HG03520 (cell line): Measurements from ENCODE around the gene AGAP1.

Experiments used
- ATAC-seq: cut with Tn5 transposase; IDR thresholded peaks from one replicate; pipeline ENCODE4 v1.9.1; 2021; ENCODE audit warnings: mild to moderate bottlenecking, moderate library complexity; ENCODE audit not compliant: unreplicated experiment

The AGAP1 gene

DNA sequence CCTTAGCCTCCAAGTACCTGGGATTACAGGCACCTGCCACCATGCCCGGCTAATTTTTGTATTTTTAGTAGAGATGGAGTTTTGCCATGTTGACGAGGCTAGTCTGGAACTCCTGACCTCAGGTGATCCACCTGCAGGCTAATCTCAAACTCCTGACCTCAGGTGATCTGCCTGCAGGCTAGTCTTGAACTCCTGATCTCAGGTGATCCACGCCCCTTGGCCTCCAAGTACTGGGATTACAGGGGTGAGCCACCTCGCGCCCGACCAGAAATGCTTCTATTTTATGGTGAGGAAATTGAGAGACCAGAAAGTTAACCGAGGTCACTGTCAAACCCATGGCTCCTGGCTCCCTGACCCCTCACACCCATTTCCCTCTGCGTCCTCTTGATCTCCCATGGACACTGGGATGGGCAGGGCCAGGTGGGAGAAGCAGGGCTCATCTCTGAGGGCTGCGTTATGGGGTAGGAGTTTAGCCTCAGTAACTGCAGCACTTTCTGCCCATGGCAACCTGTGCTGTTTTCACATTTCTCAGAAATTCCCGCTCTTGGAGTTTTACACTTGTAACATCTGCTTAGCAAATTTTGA is 210.0 kb downstream of the AGAP1 start:
- no peak for ATAC-seq

DNA sequence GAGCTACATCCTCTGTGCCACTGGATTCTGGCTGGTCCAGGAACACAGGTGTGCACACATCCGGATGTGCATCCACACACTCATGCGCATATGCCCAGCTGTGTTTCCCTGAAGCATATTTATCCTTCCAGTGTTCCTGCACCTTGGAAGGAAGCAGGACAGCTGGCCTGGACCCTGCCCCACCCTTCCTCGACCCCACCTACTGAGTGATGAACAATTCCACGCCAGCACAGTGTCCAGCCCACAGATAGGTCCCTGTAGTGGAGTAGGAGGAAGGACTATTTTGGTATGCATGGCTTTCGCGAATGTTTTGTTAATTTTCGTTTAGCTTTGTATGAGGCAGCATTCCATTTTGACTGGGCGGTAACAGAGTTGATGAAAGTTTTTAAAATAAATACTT is 211.5 kb downstream of the AGAP1 start:
- no peak for ATAC-seq

DNA sequence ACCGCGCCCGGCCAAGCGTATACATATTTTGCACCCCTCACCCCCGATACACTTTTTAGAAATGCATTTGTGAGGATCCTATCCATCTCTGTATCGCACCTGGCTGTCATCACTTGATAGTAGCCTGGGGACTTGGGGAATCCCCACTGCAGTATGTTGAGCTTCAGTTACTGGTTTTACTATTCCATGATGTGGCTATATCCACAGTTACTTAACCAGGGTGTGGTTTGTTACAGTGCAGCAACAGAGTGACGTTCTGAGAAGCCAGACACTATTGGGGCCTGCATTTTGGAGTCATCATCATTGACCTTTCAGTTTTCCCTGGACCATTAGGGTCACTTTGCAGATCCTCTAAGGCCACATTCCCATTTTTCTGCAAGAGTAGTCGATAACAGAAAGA is 212.7 kb downstream of the AGAP1 start:
- no peak for ATAC-seq

DNA sequence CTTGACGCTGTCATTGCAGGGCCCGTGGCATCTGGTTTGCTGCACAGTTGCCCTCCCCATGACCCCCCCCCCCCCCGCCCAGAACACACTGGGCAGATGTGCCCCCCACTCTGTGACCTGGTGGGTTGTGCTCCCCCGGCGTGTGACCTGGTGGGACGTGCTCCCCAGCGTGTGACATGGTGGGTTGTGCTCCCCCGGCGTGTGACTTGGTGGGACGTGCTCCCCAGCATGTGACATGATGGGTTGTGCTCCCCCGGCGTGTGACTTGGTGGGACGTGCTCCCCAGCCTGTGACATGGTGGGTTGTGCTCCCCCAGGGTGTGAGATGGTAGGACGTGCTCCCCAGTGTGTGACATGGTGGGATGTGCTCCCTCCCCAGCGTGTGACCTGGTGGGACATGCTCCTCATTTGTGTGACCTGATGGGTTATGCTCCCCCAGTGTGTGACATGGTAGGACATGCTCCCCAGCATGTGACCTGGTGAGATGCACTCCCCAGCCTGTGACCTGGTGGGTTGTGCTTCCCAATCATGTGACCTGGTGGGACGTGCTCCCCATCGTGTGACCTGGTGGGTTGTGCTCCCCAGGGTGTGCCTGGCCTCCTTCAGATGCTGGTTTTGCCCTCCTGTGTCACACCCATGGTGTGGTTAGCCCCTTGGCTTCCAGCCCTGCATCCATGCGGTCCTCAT is 213.7 kb downstream of the AGAP1 start:
- ATAC-seq: no peak

DNA sequence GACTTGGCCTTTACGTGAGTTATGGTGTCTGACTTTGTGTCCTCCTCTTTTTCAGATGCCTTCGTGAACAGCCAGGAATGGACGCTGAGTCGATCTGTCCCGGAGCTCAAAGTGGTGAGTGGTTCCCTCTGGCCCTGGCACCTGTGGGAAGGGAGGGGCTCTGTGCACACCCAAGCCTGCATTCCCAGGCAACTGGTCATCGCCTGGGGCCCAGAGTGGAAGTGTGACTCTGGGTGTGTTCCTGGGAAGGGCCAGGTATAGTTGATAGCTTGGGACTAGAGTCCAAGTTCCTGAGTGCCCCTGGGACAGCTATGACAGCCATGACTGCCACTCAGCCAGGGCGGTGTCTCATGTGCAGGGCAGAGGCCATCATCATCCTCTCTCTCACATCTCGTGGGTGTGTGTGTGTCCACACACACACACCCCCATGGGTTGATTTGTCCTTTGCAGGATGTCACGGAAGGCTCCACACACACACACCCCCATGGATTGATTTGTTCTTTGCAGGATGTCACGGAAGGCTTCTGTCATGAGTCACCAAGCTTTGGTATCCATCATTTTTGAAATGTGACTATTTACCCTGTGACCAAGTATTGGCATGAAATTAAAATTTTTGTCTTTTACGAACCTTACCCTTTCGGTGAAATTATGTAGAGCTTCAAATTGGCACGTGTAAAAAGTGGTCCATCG is 215.4 kb downstream of the AGAP1 start:
- no peak for ATAC-seq

DNA sequence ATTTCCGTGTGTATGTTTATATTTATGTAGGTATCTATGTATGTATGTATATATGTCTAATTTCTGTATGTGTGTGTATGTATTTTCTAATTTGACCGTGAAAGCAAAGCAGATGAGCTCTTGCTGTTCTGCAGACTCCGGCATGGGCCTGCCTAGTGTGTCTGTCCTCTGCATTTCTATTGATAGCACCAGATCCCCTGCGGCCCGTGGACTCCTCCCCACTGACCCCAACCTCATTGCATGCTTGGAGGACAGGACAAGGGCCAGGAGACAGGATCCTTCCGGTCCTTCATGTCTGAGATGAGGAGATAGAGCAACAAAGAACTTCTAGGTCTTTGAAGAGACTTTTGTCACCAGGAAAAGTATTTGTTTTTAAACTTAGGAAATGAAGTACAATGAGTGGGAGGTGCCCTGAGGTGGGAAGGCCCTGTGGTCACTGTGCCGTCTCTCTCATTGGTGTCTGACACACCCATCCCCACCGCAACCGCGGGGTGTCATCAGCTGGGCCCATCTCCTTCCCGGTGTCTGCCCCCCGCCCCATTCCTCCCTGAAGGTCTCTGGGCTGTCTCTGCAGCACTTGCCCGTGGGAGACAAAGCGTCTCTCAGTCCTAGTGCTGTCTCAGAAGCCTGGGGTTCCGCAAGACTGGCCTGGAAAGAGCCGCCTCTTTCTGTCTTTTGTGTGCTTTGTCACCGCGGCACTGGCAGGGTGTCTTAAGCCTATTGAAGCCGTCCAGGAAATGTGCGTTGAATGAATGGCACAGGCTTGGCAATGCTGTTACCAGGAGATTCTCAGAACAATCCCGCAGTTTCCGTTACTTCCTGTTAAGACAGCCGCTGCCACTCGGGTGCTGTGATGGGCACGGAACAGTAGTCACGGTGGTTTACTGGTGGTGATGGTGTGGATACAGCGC is 216.4 kb downstream of the AGAP1 start:
- no peak for ATAC-seq

DNA sequence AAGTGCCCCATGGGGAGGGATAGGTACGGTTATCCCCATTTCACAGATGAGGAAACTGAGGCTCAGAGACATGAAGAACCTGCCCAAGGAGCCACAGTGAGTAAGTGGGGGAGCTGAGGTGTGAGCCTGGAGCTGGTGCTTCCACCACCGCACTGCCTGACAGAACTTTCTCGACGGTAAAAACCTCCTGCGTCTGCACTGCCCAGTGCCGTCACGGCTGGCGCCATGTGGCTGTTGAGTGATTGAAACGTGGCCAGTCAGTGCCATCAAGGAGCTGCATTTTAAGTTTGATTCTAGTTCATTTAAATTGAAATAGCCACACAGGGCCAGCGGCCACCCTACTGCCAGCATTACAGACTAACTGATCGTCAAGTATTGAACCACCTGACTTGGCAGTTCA is 217.1 kb downstream of the AGAP1 start:
- no peak for ATAC-seq

DNA sequence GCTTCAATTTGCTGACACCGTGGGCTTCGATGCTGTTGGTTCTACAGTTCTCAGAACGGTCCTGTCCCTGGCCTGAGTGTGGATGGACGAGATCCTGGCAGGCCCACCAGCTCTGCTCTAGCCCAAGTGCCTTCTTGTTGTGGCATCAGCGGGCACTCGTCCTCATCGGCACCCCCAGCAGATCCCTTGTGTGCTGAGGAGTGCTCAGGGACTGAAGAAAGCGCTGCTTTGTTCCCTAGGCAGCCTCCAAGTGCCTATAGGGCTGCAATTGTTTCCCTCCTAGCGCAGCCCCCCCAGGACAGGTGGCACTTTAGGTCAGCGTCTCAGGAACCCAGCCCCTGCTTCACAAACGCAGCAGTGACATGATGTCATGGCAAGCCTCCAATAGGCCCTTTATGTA is 217.7 kb downstream of the AGAP1 start:
- no peak for ATAC-seq

DNA sequence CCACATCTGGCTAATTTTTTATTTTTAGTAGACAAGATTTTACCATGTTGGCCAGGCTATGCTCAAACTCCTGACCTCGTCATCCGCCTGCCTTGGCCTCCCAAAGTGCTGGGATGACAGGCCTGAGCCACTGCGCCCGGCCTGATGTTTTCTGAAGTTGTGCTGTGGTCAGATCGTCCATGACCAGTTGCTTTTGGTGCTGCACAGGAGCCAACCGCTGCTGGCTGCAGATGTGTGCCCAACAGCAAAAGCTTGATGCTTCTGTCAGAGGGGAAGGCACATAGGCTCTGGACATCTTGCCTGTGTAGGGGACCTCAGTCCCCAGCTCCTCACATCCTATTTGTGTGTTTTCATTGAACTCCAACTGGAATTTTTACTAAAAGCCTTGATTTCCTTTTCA is 218.3 kb downstream of the AGAP1 start:
- ATAC-seq: no peak

DNA sequence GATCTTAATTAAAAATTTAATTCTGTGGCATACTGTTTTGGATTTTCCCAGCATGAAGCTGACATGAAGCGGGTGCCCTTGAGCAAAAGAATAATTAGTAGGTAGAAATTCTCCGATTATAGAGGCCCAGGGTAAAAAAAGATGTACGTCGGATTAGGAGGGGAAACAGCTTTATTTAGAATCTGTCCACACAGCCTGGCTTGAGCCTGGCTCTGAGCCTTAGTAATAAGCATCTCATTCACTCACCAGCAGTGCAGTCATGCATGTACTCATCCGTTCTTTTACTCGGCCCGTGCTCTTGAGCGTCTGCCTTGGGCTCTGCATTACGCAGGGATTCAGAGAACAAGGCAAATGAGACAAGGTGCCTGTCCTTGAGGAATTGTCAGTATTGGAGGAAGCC is 219.3 kb downstream of the AGAP1 start:
- ATAC-seq: no peak

DNA sequence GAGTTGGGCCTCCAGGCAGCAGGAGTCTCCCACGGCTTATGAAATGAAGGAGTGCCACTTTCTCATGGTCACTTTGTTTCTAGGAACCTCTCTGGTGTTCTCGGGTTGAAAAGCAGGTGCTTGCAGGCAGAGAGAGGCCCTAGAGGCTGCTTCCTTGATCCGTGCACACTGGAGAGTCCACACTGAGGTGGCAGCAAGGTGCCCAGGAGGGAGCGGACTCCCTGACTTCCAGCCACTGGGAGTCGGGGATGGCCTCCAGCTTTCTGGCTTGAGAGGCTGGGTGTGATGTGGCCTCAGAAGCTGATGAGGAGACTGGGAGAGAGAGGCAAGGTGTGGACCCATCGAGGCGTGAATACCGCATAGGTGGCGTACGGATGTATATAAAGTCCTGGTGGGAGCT is 221.8 kb downstream of the AGAP1 start:
- no peak for ATAC-seq

DNA sequence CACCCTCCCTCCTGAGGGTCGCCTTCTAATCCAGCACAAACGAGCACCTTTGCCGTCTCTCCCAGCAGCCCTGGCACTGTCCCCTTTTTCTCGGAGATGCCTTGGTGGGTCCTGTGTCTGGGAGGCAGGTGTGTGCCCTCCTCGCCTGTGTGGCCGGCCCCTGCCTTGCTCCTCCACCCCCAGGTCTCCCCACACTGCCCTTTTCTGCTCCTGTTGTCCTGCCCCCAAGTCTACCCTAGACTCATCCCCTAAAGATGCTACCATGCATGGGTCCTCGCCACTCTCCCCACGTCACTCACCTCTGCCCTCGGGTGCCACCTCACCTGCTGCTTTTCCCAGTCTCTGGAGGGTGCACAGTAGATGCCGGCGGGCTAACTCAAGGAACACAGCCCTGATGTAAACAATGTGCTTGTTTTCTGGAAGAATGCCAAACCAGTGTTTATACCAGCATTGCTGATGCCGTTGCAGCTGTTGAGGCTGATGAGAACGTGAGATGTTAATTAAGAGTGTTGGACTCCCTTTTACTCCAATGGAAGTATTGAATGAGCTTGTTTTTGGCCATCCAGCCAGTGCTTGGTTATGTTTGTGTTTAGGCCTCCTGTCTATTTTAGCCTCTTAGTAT is 223.1 kb downstream of the AGAP1 start:
- ATAC-seq: no peak

DNA sequence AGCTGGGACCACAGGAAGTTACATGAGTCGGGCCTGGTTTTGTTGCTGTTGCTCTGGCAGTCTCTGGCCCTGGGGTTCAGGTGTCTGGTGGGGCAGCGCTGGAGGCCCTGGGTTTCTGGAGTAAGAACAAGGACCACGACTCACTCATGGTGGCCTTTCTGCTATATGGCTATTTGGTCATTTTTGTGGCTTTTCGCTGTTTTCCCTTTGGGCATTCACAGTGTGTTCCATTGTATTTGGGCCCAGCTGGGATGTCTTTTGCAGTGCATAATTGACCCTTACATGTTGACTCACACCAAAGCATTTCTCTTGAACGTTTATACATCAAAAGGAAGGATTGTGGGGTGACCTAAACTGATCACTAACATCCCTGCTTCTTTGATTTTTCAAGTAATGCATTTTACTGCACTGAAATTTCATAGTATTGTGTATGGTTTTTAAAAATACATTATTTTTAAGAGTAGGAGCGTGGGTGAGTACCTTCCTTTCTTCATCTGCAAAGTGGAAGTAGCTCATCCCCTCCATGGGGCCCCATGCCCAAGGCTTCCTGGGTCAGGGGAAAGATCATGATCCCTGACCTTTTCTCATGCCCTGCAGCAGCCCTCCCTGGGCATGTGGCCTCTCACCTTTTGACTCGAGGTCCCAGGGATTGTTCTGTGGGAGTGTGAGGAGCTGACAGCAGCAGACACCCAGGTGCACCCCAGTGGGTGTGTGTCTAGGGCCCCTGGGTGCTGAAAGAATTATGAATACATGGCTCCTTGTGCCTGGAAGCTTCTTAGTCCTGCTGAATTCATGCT is 225.5 kb downstream of the AGAP1 start:
- no peak for ATAC-seq

DNA sequence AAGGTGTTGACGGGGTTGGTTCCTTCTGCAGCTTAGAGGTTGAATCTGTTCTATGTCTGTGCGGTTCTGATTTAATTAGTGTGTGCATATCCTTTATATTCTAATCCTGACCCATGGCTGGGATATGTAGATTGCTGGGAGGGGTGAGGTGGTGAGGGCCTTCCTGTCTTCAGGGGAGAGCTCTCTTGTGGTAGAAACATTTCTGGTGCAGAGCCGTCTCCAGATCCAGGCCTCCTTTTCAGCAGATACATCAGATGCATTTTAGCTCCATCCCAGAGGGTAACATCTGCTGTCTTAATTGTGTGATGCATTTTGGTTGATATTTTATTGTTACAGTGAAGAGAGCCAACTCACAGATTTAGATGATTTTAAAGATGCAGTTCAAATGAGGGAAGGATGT is 227.8 kb downstream of the AGAP1 start:
- no peak for ATAC-seq

DNA sequence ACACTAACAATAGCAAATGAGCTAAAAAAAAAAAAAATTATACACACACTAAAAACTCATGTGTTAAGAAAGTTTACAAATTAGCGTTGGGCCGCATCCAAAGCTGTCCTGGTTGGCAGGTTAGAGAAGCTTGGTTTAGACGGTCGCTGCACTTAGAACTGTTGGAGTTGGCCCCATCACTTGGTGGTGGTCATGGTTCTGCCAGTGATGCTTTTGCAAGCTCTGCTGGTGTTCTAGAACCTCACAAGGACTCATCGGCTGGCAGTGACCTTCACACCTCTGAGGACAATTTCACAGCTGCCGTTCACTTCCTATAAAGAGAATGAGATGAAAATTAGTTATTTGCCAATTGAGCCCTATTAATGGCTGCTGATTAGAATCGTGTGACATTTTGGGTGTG is 229.0 kb downstream of the AGAP1 start:
- ATAC-seq: no peak

DNA sequence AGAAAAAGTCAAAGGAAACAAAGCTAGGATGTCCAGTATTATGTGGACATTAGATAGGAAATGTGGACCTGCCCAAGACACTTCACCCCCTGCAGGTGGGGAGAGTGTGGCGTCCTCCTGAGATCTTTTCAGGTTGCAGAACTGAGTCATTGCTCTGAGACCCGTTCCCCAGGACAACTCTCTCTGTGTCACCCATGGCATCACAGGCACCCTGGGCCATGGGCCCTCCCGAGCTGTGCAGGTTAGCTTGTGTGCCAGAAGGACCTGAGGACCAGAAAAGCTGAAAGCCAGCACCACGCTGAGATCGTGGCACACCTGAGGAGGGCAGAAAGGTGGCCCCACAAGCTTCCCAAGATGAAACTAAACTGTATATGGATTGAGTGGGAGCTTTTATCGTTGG is 229.5 kb downstream of the AGAP1 start:
- ATAC-seq: no peak

DNA sequence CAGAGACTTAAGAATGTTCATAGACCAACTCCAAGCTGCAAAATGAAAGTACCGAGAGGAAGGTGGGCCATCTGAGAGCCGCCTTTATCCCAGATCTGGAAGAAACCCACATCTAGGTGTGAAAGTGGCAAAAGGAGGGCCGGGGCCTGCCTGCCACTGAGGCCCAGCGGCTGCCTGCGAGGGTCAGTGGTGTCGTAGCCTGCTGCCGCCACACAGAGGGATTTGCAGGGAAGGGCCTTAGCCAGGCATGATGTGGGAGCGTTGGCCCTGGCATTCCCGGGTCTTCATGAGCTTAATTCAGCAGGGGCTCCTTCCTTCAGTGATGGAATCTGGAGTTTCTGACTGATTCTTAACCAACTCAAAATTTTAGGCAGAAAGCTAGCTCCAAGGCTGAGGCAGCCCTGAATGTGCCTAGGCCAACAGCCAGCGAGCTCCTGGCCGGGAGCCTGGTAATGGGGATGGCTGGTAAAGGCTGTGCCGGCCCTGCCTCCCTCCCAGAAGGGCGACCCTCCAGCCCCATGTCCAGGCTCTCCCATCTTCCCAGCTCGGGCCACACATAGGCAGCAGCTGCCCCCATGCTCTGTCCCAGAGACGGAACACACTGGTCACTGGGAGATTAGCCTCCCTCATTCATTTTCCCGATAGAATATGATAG is 230.1 kb downstream of the AGAP1 start:
- no peak for ATAC-seq

DNA sequence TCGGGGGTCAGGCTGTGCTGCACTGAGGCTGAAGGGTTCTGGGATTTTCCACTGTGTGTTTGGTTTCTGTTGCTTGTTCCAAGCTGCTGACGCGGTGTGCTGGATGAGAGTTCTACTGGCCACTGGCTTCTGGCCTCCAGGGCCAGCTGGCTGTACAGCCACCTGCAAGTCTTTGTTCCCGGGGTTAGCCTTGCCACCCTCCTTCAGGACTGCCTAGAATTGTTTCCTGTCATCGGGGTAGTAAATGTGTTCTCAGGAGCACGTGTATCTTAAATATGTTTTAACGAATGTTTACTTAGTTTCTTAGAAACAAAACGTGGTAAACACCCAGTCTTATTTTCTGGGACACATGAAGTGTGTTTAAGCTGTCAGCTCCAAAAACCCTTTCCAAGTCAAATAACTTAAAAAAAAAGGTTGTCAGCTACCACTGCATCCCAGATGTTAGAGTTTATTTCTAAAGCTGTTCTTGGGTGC is 231.2 kb downstream of the AGAP1 start:
- ATAC-seq: no peak

DNA sequence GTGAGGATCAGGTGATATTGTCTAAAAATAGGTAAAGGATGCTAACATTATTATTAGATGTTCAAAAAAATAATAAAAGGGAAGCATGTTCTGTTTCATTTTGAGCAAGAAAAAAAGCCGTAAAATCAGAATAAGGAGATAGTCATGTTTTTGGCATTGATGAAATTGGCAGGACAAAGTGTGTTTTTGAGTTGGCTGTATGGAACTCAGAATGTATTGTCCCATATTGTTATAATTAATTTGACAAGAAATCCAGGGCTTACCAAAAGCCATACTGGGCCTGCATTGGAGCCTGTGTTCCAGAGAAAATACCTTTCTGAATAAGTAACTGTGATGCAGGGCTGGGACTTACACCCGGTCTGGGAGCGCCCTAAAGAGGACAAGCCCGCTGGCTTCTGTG is 232.0 kb downstream of the AGAP1 start:
- ATAC-seq: no peak

DNA sequence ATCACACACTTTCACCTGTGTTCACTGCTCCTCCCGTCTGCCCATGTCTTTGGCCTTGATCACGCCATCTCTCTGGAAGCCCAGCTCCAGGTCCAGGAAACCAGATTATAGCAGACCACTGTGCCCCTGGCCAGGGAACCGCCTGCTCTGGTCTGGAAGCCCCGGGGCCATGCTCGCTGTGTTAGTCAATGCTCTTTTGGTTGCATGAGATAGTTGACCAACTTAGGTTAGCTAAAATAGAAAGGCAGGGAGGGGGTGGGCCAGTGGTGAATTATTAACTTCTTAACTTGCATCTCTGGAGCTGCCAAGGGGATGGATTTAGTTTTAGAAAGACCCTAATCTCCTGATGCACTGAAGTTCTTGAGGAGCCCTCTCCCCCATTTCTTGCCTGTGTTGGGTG is 232.7 kb downstream of the AGAP1 start:
- no peak for ATAC-seq
